Measurements from ENCODE around the gene TANC1. TPM values are rescaled to one million over a fixed set of nuclear protein-coding genes. Genes with fewer than 3 reads are reported as not detected.

The TANC1 gene
- total and polyA plus RNA-seq, 2 experiments from 2014 or later: 2.8 to 9.5 TPM

- no peaks in the 10 kb centered on the region for H3K4me1 Mint-ChIP-seq
- Histone ChIP-seq H3K4me3 (no peak overlapping the region), H4K20me1 (replicated peaks; ENCODE audit: insufficient read depth) (no peaks in the 10 kb centered on the region), H3K27me3 (ENCODE audit: insufficient read depth) (no peaks in the 10 kb centered on the region), H3K9me2 (ENCODE audit: insufficient read depth) (no peaks in the 10 kb centered on the region), H3K4me2 (no peak overlapping the region), H3K4me1 (ENCODE audit: insufficient read depth) (no peaks in the 10 kb centered on the region), H3K79me2 (replicated peaks; ENCODE audit: insufficient read depth) (no peaks in the 10 kb centered on the region), H3F3A (replicated peaks; ENCODE audit: low read depth) (no peaks in the 10 kb centered on the region), H3K27ac (ENCODE audit: low read depth) (no peak overlapping the region), H3K36me3 (ENCODE audit: insufficient read depth) (no peaks in the 10 kb centered on the region), H2AFZ (no peak overlapping the region)
- no peaks in the 10 kb centered on the region for H3K9me3 Mint-ChIP-seq
- H3K36me3 Mint-ChIP-seq (ENCODE audit: low read depth): no peaks in the 10 kb centered on the region
- no peak for TF ChIP-seq EZH2phosphoT487 (IDR thresholded peaks at IDR 0.05; ENCODE audit: unreplicated experiment)
- no peak for TF ChIP-seq NANOG (IDR thresholded peaks at IDR 0.05; ENCODE audit: borderline replicate concordance)
- TF ChIP-seq, protein P1, sequence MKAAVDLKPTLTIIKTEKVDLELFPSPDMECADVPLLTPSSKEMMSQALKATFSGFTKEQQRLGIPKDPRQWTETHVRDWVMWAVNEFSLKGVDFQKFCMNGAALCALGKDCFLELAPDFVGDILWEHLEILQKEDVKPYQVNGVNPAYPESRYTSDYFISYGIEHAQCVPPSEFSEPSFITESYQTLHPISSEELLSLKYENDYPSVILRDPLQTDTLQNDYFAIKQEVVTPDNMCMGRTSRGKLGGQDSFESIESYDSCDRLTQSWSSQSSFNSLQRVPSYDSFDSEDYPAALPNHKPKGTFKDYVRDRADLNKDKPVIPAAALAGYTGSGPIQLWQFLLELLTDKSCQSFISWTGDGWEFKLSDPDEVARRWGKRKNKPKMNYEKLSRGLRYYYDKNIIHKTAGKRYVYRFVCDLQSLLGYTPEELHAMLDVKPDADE (IDR thresholded peaks at IDR 0.05): no peak
- no peak for TF ChIP-seq EZH2 (IDR thresholded peaks at IDR 0.05; ENCODE audit: low read depth, unreplicated experiment)
- TF ChIP-seq REST (IDR thresholded peaks at IDR 0.05; ENCODE audit: unreplicated experiment): no peak
- TF ChIP-seq STAT1 (IDR thresholded peaks at IDR 0.05; ENCODE audit: unreplicated experiment): no peak
- no peak for TF ChIP-seq CREB1 (CRISPR knock-in tag; IDR thresholded peaks at IDR 0.05; ENCODE audit: low read depth)
- TF ChIP-seq POLR2AphosphoS5 (IDR thresholded peaks at IDR 0.05; ENCODE audit: low read depth): no peak
- no peak for TF ChIP-seq ZNF331 (CRISPR knock-in tag; IDR thresholded peaks at IDR 0.05; ENCODE audit: low read depth)
- TF ChIP-seq ZNF114 (CRISPR knock-in tag; IDR thresholded peaks at IDR 0.05): no peak
- TF ChIP-seq CTCF (conservative IDR thresholded peaks at IDR 0.05; ENCODE audit: low read depth in 2 of 2): no peak
- TF ChIP-seq JUNB (IDR thresholded peaks at IDR 0.05; ENCODE audit: unreplicated experiment): no peak
- TF ChIP-seq, protein P2, sequence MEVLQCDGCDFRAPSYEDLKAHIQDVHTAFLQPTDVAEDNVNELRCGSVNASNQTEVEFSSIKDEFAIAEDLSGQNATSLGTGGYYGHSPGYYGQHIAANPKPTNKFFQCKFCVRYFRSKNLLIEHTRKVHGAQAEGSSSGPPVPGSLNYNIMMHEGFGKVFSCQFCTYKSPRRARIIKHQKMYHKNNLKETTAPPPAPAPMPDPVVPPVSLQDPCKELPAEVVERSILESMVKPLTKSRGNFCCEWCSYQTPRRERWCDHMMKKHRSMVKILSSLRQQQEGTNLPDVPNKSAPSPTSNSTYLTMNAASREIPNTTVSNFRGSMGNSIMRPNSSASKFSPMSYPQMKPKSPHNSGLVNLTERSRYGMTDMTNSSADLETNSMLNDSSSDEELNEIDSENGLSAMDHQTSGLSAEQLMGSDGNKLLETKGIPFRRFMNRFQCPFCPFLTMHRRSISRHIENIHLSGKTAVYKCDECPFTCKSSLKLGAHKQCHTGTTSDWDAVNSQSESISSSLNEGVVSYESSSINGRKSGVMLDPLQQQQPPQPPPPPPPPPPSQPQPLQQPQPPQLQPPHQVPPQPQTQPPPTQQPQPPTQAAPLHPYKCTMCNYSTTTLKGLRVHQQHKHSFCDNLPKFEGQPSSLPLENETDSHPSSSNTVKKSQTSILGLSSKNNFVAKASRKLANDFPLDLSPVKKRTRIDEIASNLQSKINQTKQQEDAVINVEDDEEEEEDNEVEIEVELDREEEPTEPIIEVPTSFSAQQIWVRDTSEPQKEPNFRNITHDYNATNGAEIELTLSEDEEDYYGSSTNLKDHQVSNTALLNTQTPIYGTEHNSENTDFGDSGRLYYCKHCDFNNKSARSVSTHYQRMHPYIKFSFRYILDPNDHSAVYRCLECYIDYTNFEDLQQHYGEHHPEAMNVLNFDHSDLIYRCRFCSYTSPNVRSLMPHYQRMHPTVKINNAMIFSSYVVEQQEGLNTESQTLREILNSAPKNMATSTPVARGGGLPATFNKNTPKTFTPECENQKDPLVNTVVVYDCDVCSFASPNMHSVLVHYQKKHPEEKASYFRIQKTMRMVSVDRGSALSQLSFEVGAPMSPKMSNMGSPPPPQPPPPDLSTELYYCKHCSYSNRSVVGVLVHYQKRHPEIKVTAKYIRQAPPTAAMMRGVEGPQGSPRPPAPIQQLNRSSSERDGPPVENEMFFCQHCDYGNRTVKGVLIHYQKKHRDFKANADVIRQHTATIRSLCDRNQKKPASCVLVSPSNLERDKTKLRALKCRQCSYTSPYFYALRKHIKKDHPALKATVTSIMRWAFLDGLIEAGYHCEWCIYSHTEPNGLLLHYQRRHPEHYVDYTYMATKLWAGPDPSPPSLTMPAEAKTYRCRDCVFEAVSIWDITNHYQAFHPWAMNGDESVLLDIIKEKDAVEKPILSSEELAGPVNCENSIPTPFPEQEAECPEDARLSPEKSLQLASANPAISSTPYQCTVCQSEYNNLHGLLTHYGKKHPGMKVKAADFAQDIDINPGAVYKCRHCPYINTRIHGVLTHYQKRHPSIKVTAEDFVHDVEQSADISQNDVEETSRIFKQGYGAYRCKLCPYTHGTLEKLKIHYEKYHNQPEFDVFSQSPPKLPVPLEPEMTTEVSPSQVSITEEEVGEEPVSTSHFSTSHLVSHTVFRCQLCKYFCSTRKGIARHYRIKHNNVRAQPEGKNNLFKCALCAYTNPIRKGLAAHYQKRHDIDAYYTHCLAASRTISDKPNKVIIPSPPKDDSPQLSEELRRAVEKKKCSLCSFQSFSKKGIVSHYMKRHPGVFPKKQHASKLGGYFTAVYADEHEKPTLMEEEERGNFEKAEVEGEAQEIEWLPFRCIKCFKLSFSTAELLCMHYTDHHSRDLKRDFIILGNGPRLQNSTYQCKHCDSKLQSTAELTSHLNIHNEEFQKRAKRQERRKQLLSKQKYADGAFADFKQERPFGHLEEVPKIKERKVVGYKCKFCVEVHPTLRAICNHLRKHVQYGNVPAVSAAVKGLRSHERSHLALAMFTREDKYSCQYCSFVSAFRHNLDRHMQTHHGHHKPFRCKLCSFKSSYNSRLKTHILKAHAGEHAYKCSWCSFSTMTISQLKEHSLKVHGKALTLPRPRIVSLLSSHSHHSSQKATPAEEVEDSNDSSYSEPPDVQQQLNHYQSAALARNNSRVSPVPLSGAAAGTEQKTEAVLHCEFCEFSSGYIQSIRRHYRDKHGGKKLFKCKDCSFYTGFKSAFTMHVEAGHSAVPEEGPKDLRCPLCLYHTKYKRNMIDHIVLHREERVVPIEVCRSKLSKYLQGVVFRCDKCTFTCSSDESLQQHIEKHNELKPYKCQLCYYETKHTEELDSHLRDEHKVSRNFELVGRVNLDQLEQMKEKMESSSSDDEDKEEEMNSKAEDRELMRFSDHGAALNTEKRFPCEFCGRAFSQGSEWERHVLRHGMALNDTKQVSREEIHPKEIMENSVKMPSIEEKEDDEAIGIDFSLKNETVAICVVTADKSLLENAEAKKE (CRISPR knock-in tag; IDR thresholded peaks at IDR 0.05): no peak
- ATAC-seq: peak; percentile 39; the same call in 2 of the 3 replicates
- no peak overlapping the region for H3K27ac Mint-ChIP-seq
- H3K27me3 Mint-ChIP-seq (ENCODE audit: insufficient read depth, low read depth, poor library complexity): no peaks in the 10 kb centered on the region
- no peak for DNase-seq (ENCODE audit: low spot score)
- H3K4me3 Mint-ChIP-seq: no peak overlapping the region
These were observed 143.0 kb downstream of the TANC1 start for GRCh38 chr2:159111346-159111927.
